AG09319 (cell line): ENCODE measurements around the gene RASGRP4.

Experiments
- DNase-seq: peaks from one replicate; pipeline ENCODE4 v3.0.0-alpha.2; 2010; ENCODE audit warnings: low read depth; ENCODE audit errors: extremely low read depth
- CTCF ChIP-seq: IDR thresholded peaks from 2 replicates; pipeline ENCODE4 v1.5.1; 2011; ENCODE audit warnings: low read depth, mild to moderate bottlenecking, inconsistent platforms, low read length, moderate library complexity

The RASGRP4 gene

GRCh38 chr19:38448225-38448624, 22.2 kb upstream of the RASGRP4 start:
- TF ChIP-seq CTCF = no peak
- no peak for DNase-seq

GRCh38 chr19:38445362-38445761, 19.3 kb upstream of the RASGRP4 start:
- TF ChIP-seq CTCF = no peak
- no peak for DNase-seq

GRCh38 chr19:38444026-38444425, 18.0 kb upstream of the RASGRP4 start:
- TF ChIP-seq CTCF = no peak

GRCh38 chr19:38443458-38443999, 17.5 kb upstream of the RASGRP4 start:
- no peak for TF ChIP-seq CTCF
- DNase-seq = no peak

More at GRCh38 chr19:38444026-38444425, 18.0 kb upstream of the RASGRP4 start:
- no peak for DNase-seq

GRCh38 chr19:38442736-38443135, 16.7 kb upstream of the RASGRP4 start:
- no peak for DNase-seq
- no peak for TF ChIP-seq CTCF

- no peak for TF ChIP-seq CTCF
- DNase-seq = no peak
Measured at GRCh38 chr19:38441657-38442348, 15.8 kb upstream of the RASGRP4 start.

GRCh38 chr19:38440592-38440991, 14.6 kb upstream of the RASGRP4 start:
- TF ChIP-seq CTCF = no peak
- DNase-seq = no peak
